ENCODE data around the gene TTF2.

GRCh38 chr1:117017062-117017461, 43.1 kb upstream of the TTF2 start:
- TF ChIP-seq CTCF (conservative IDR thresholded peaks at IDR 0.05; ENCODE audit: low read depth, low read length) (no peak), EZH2 (IDR thresholded peaks at IDR 0.05; ENCODE audit: borderline replicate concordance, low read depth, low read length, poor library complexity, severe bottlenecking) (no peak)
